DND-41 (cell line): Measurements from ENCODE around the gene TUBA4A.
"Not testable (repeated sequence)": the region's sequence is repeated elsewhere in the genome, so short reads cannot be mapped to it uniquely, and the experiment has no call there.

ENCODE experiments used
- ATAC-seq: fragments of 200-7000 bp; cut with Tn5 transposase; 3 replicates; pipeline ENCODE4 v1.9.1; 2021; ENCODE audit warnings: low read depth; ENCODE audit not compliant: insufficient read depth
- DNase-seq: peaks from one replicate; pipeline ENCODE4 v3.0.0-alpha.2; 2020
- H2AFZ ChIP-seq: 2 replicates; pipeline ENCODE4 v1.6.0; 2012; ENCODE audit warnings: low read depth, low read length
- H3K27ac ChIP-seq: 2 replicates; pipeline ENCODE4 v1.5.1; 2012; ENCODE audit warnings: low read length, inconsistent platforms
- H3K27me3 ChIP-seq: fragments of 200-600 bp; sonication (generic); 2 replicates; pipeline ENCODE4 v1.6.0; 2012; ENCODE audit warnings: low read length, mild to moderate bottlenecking, inconsistent platforms; ENCODE audit not compliant: insufficient read depth, poor library complexity
- H3K36me3 ChIP-seq: 2 replicates; pipeline ENCODE4 v1.5.1; 2012; ENCODE audit warnings: low read length, inconsistent platforms; ENCODE audit not compliant: insufficient read depth
- H3K4me1 ChIP-seq: 2 replicates; pipeline ENCODE4 v1.5.1; 2012; ENCODE audit warnings: mild to moderate bottlenecking, low read length; ENCODE audit not compliant: insufficient read depth
- H3K4me2 ChIP-seq: 2 replicates; pipeline ENCODE4 v1.6.0; 2012; ENCODE audit warnings: mild to moderate bottlenecking, moderate library complexity, low read length, inconsistent platforms; ENCODE audit not compliant: insufficient read depth
- H3K4me3 ChIP-seq, 2 experiments: fragments of 200-600 bp in 1 of 2; shearing (Covaris generic) in 1 of 2; 2 replicates each; pipeline ENCODE4 v1.5.1; 2012 to 2016; ENCODE audit warnings: inconsistent platforms in 2 of 2, low read length in 2 of 2, mild to moderate bottlenecking in 2 of 2, low read depth in 1 of 2, moderate library complexity in 1 of 2
- H3K79me2 ChIP-seq: 2 replicates; pipeline ENCODE4 v1.6.0; 2012; ENCODE audit warnings: low read length, inconsistent platforms; ENCODE audit not compliant: insufficient read depth
- H3K9ac ChIP-seq: 2 replicates; pipeline ENCODE4 v1.6.0; 2012; ENCODE audit warnings: low read depth, mild to moderate bottlenecking, inconsistent platforms, low read length, moderate library complexity
- H3K9me3 ChIP-seq: 2 replicates; pipeline ENCODE4 v1.5.1; 2012; ENCODE audit warnings: low read length, moderate library complexity, mild to moderate bottlenecking, inconsistent platforms; ENCODE audit not compliant: insufficient read depth, severe bottlenecking
- H4K20me1 ChIP-seq: 2 replicates; pipeline ENCODE4 v1.6.0; 2012; ENCODE audit warnings: low read length; ENCODE audit not compliant: insufficient read depth
- CTCF ChIP-seq: IDR thresholded peaks from 2 replicates; pipeline ENCODE4 v1.5.1; 2012; ENCODE audit warnings: borderline replicate concordance, low read length, moderate library complexity, mild to moderate bottlenecking; ENCODE audit not compliant: poor library complexity, severe bottlenecking; ENCODE audit errors: extremely low read depth
- EZH2 ChIP-seq: IDR thresholded peaks from 3 replicates; pipeline ENCODE4 v1.6.1; 2012; ENCODE audit warnings: borderline replicate concordance, low read depth, mild to moderate bottlenecking, moderate library complexity, low read length, inconsistent platforms; ENCODE audit not compliant: severe bottlenecking

The TUBA4A gene

GRCh38 chr2:219287580-219288265, 34.0 kb upstream of the TUBA4A start:
- Histone ChIP-seq H3K4me1 (no peaks in the 10 kb centered on the region), H3K9ac (no peak overlapping the region), H3K27me3 (peaks cover 5% of the 10 kb centered on the region), H3K4me2 (no peak overlapping the region), H3K4me3 (no peak overlapping the region), H4K20me1 (no peaks in the 10 kb centered on the region; the same call in 1 of the 2 replicates), H3K27ac (no peak overlapping the region), H3K9me3 (no peaks in the 10 kb centered on the region), H3K36me3 (0 out of 2 replicates have a peak, but pooled peaks cover 6% of the 10 kb centered on the region), H2AFZ (no peak overlapping the region), H3K79me2 (no peaks in the 10 kb centered on the region)
- ATAC-seq (no peak), DNase-seq (no peak)
- TF ChIP-seq CTCF (no peak), EZH2 (no peak)

DNA sequence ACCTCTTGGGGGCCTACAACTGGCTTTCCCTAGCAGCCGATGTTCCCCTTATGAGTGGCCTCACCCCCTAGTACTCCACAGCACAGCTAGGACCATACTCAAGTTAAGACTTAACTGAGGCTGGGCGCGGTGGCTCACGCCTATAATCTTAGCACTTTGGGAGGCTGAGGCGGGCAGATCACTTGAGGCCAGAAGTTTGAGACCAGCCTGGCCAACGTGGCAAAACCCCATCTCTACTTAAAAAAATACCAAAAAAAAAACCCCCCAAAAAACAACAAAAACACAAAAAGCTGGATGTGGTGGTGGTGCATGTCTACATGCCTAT, 33.4 kb upstream of the TUBA4A start:
- not testable (repeated sequence) for H3K27me3 ChIP-seq, DNase-seq, ATAC-seq, H3K9me3 ChIP-seq, H4K20me1 ChIP-seq, H3K4me3 ChIP-seq, H3K79me2 ChIP-seq, H3K4me2 ChIP-seq, H2AFZ ChIP-seq, H3K4me1 ChIP-seq, H3K27ac ChIP-seq, H3K36me3 ChIP-seq, H3K9ac ChIP-seq

- TF ChIP-seq EZH2: no peak
- no peak for TF ChIP-seq CTCF
- H3K9me3 ChIP-seq: no peaks in the 10 kb centered on the region
- ATAC-seq (no peak; the same call in 2 of the 3 replicates), DNase-seq (no peak)
- H3K27me3 ChIP-seq: no peaks in the 10 kb centered on the region
- H3K9ac ChIP-seq: no peak overlapping the region
- H4K20me1 ChIP-seq: no peaks in the 10 kb centered on the region; the same call in 1 of the 2 replicates
- H3K4me3 ChIP-seq: no peak overlapping the region
- H3K79me2 ChIP-seq: no peaks in the 10 kb centered on the region
- H2AFZ ChIP-seq: no peak overlapping the region
- H3K36me3 ChIP-seq: 0 out of 2 replicates have a peak, but pooled peaks cover 6% of the 10 kb centered on the region
- H3K4me1 ChIP-seq: no peaks in the 10 kb centered on the region
- no peak overlapping the region for H3K4me2 ChIP-seq
- no peak overlapping the region for H3K27ac ChIP-seq
Measured at GRCh38 chr2:219286436-219287115, 32.9 kb upstream of the TUBA4A start.

DNA sequence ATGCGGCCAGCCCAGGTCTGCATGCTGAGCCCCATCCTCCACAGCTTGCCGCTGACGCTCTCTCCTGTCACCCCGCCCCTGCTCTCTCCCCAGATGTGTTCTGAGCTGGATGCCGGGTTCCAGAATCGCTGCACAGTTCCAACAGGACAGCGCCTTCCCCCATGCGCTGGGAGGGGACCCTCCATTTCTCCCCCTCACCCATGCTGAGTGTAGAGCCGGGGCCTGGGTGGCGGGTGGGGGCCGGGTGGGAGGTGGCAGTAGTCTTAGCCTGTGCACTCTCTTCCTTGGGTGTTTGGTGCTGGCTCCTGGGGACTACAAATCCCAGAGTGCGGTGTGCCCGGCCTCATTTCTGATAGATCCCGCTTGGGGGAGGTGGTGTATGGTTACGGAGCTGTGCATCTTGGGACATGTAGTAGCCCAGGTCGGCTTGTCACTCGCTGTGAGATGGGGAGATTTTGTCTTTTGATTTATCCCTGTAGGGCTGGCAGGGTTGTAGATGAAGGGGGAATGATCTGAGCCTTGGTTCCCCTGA, 32.2 kb upstream of the TUBA4A start:
- Histone ChIP-seq H3K36me3 (0 out of 2 replicates have a peak, but pooled peaks cover 8% of the 10 kb centered on the region), H3K27me3 (no peaks in the 10 kb centered on the region), H3K4me3 (no peak overlapping the region), H3K4me2 (no peak overlapping the region), H3K27ac (no peak overlapping the region), H3K79me2 (no peaks in the 10 kb centered on the region), H3K9ac (no peak overlapping the region), H3K4me1 (no peaks in the 10 kb centered on the region), H2AFZ (no peak overlapping the region), H4K20me1 (no peaks in the 10 kb centered on the region; the same call in 1 of the 2 replicates), H3K9me3 (no peaks in the 10 kb centered on the region)
- TF ChIP-seq CTCF (no peak), EZH2 (no peak)
- ATAC-seq (peak; percentile 30; the same call in 1 of the 3 replicates), DNase-seq (no peak)
